ENCODE data around the gene IGSF8. TPM values are rescaled to one million over a fixed set of nuclear protein-coding genes. Genes with fewer than 3 reads are reported as not detected.

The IGSF8 gene
- total RNA-seq, 6 experiments from 2014 or later, result 9.6 to 12.9 (median 11.2) TPM

DNA sequence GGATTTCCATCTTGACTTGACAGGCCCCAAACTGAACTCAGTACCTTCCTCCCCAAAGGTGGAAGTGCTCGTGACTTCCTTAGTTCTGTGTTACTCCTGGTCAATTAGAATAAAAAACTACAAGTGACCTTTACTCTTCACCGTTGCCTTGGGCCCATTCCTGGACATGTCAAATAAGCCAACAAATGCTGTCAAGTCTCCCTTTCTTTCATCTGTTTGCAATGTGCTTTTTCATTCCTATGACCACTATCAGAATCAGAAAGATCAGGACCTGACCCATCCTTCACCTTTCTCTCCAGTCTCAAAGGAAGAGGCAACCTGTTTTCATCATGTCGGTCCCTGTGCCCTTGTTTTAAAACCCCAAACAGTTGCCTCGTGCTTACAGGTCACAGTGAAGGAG is 23.6 kb downstream of the IGSF8 start:
- TF ChIP-seq, protein P1, sequence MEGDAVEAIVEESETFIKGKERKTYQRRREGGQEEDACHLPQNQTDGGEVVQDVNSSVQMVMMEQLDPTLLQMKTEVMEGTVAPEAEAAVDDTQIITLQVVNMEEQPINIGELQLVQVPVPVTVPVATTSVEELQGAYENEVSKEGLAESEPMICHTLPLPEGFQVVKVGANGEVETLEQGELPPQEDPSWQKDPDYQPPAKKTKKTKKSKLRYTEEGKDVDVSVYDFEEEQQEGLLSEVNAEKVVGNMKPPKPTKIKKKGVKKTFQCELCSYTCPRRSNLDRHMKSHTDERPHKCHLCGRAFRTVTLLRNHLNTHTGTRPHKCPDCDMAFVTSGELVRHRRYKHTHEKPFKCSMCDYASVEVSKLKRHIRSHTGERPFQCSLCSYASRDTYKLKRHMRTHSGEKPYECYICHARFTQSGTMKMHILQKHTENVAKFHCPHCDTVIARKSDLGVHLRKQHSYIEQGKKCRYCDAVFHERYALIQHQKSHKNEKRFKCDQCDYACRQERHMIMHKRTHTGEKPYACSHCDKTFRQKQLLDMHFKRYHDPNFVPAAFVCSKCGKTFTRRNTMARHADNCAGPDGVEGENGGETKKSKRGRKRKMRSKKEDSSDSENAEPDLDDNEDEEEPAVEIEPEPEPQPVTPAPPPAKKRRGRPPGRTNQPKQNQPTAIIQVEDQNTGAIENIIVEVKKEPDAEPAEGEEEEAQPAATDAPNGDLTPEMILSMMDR (IDR thresholded peaks at IDR 0.05), result no peak

GRCh38 chr1:160071289-160071688 is 27.1 kb downstream of the IGSF8 start:
- DNase-seq, result no peak
- H3K27me3 Mint-ChIP-seq (ENCODE audit: insufficient read depth), result peaks cover 58% of the 10 kb centered on the region
- H3K27ac Mint-ChIP-seq, result no peak overlapping the region
- TF ChIP-seq, protein P1 (IDR thresholded peaks at IDR 0.05), result no peak
- H3K4me3 Mint-ChIP-seq, result no peak overlapping the region
- H3K4me1 Mint-ChIP-seq (ENCODE audit: low read depth), result peaks cover 6% of the 10 kb centered on the region; the same call in 1 of the 2 replicates
- H3K9me3 Mint-ChIP-seq, result no peaks in the 10 kb centered on the region
- no peaks in the 10 kb centered on the region for H3K36me3 Mint-ChIP-seq (ENCODE audit: low read depth)

More for the DNA sequence above, 23.6 kb downstream of the IGSF8 start:
- H3K27ac Mint-ChIP-seq, result no peak overlapping the region
- no peak for DNase-seq
- H3K4me1 Mint-ChIP-seq (ENCODE audit: low read depth), result peaks cover 6% of the 10 kb centered on the region; the same call in 1 of the 2 replicates
- H3K4me3 Mint-ChIP-seq, result no peak overlapping the region
- H3K9me3 Mint-ChIP-seq, result no peaks in the 10 kb centered on the region
- H3K27me3 Mint-ChIP-seq (ENCODE audit: insufficient read depth), result peaks cover 50% of the 10 kb centered on the region
- no peaks in the 10 kb centered on the region for H3K36me3 Mint-ChIP-seq (ENCODE audit: low read depth)

DNA sequence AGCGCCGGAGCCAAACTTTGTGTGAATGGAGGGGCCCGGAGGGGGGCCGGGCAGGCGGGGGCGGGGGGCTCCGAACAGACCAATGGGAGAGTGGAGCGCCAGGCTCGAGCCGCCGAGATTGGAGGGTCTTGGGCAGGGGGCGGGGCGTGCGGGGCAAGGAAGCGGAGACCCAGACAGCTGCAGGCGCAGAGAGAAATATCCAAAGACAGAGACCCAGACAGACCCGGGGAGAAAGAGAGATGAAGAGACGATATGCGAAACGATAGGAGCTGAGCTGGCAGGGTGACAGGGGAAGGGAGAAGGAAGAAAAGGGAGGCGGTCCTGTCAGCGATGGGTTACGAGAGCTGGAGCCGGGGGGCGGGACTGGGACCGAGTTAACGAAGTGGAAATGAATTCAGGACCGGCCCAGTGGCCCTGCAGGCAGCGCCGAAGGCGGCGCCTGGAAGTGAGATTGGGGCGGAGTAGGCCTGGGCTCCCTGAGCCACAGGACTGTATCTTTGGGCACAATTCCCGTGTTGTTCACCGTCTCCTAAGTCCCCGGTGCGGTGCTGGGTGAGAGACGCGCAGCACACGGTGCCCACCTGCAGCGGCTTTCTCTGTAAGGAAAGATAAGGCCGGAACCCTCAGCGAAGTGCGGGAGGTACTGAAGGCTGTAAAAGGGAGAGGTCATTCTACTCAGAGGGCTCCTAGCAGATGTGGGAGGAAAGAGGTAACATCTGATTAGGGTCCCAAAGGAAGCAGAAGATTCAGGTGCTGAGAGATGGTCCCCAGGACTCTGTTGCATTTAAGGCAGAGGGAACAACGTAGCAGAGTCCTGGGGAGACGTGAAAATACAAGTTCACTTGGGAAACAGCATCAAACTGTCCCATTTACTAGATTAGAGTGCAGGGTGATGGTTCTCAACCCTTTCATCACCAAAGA is 27.9 kb downstream of the IGSF8 start:
- peaks cover 6% of the 10 kb centered on the region; the same call in 1 of the 2 replicates for H3K4me1 Mint-ChIP-seq (ENCODE audit: low read depth)
- TF ChIP-seq, protein P1 (IDR thresholded peaks at IDR 0.05), result no peak
- no peak overlapping the region for H3K27ac Mint-ChIP-seq
- peaks cover 59% of the 10 kb centered on the region for H3K27me3 Mint-ChIP-seq (ENCODE audit: insufficient read depth)
- peak overlapping the region; percentile 84 for H3K4me3 Mint-ChIP-seq
- DNase-seq, result peak; percentile 19
- H3K9me3 Mint-ChIP-seq, result no peaks in the 10 kb centered on the region
- no peaks in the 10 kb centered on the region for H3K36me3 Mint-ChIP-seq (ENCODE audit: low read depth)

DNA sequence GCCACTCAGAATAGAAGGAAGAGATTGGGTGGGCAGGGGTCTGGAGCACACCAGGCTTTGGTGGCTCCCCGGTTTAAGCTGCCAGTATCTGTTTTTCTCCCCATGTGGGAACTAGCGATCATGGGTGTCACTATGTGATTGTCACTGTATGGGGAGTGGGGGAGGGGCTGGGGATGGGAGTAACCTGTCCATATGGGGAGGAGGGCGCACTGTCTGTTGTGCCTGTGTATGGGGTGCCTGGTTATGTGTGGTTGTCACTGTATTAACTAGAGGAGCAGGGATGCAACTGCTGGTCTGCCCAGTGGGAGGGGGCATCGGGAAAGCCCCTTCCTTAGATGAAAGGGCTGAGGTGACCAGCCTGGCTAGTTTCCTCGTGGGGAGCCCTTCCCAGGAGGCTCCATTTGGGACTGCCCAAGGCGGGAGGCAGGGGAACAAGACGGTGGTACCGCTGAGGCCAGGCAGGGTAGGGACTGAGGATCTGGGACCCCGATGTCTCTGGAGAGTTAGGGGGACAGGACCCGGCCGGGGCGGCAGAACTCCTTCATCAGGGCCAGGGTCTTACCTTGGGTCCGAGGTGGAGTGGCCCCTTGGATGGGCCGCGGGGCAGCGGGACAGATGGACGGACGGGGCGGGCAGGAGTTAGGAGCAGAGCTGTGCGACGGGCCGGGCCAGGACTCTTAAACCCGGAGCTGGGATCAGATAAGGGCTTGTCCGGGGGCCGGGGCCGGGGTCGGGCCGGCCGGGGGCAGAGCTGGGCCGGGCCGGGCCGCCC is 28.8 kb downstream of the IGSF8 start, which contains the start of gene KCNJ10:
Gene KCNJ10 (minus strand): TSS at position 701 of the 772 bp plus-strand sequence. CDS start 27,628 bp downstream, outside the sequence.
- H3K9me3 Mint-ChIP-seq, result no peaks in the 10 kb centered on the region
- DNase-seq, result no peak
- H3K27ac Mint-ChIP-seq, result no peak within 1 kb of the TSS
- TF ChIP-seq, protein P1 (IDR thresholded peaks at IDR 0.05), result no peak
- peak within 1 kb of the TSS; percentile 84 for H3K4me3 Mint-ChIP-seq
- no peaks in the 10 kb centered on the region for H3K36me3 Mint-ChIP-seq (ENCODE audit: low read depth)
- H3K4me1 Mint-ChIP-seq (ENCODE audit: low read depth), result peaks cover 6% of the 10 kb centered on the region; the same call in 1 of the 2 replicates
- H3K27me3 Mint-ChIP-seq (ENCODE audit: insufficient read depth), result peaks cover 59% of the 10 kb centered on the region

GRCh38 chr1:160068225-160068624 is 30.2 kb downstream of the IGSF8 start:
- H3K27me3 Mint-ChIP-seq (ENCODE audit: insufficient read depth), result peaks cover 61% of the 10 kb centered on the region
- no peaks in the 10 kb centered on the region for H3K36me3 Mint-ChIP-seq (ENCODE audit: low read depth)
- TF ChIP-seq, protein P1 (IDR thresholded peaks at IDR 0.05), result no peak
- H3K4me3 Mint-ChIP-seq, result no peak overlapping the region
- no peaks in the 10 kb centered on the region for H3K9me3 Mint-ChIP-seq
- H3K27ac Mint-ChIP-seq, result no peak overlapping the region
- peaks cover 6% of the 10 kb centered on the region; the same call in 1 of the 2 replicates for H3K4me1 Mint-ChIP-seq (ENCODE audit: low read depth)
- DNase-seq, result no peak
